NT2/D1 (cell line): ENCODE results near the gene TBK1.

ENCODE experiments used
- YY1 ChIP-seq: IDR thresholded peaks from 2 replicates; pipeline ENCODE4 v1.6.1; 2011; ENCODE audit not compliant: insufficient read length, insufficient read depth
- ZNF274 ChIP-seq: IDR thresholded peaks from 2 replicates; pipeline ENCODE4 v1.6.1; 2011; ENCODE audit warnings: mild to moderate bottlenecking, low read depth, low read length

GRCh38 chr12:64407342-64408223 lies 44.3 kb upstream of the TBK1 start:
- TF ChIP-seq ZNF274 (no peak), YY1 (no peak)
